K562 (cell line): ENCODE results near the gene NR0B2. TPM values are rescaled to one million over a fixed set of nuclear protein-coding genes. Genes with fewer than 3 reads are reported as not detected.

Source experiments
- CHD7 ChIP-seq: fragments of 200-600 bp; sonication (generic); IDR thresholded peaks from one replicate; pipeline ENCODE4 v1.6.1; 2012; ENCODE audit warnings: mild to moderate bottlenecking, low read depth, low read length, inconsistent platforms
- DACH1 ChIP-seq: fragments of 450-650 bp; IDR thresholded peaks from 2 replicates; pipeline ENCODE4 v1.6.1; 2018; ENCODE audit not compliant: partially characterized antibody
- SAFB2 ChIP-seq: fragments of 200-400 bp; formaldehyde crosslinking; IDR thresholded peaks from 2 replicates; pipeline ENCODE4 v1.6.1; 2018; ENCODE audit warnings: borderline replicate concordance, low read length, low read depth, moderate library complexity; ENCODE audit not compliant: severe bottlenecking
- polyA plus RNA-seq, 8 experiments: library from polyadenylated mRNA; depleted of rRNA in 4 of 8; stranded (reverse) in 5 of 8; unstranded in 3 of 8; fragments of >200 nt; fragmentation: Nextera tagmentation in 2 of 8; fragmentation: Illumina TruSeq in 1 of 8; extraction: Ambion mirVana in 2 of 8; extraction: Trizol in 1 of 8; gene quantifications; 2 replicates each; pipeline versions ENCODE4 v1.2.1 to v1.2.3, GENCODE V29; 2011 to 2014; ENCODE audit warnings: inconsistent platforms in 1 of 8, missing spikeins in 1 of 8
- total RNA-seq, 7 experiments: library from RNA; depleted of rRNA in 6 of 7; stranded (reverse); fragments of >200 nt in 6 of 7; fragmentation: Illumina TruSeq in 2 of 7; extraction: Trizol in 2 of 7; gene quantifications; 2 replicates each; pipeline versions ENCODE4 v1.2.1 to v1.2.3, GENCODE V29; 2011 to 2021; ENCODE audit warnings: low replicate concordance in 1 of 7

The NR0B2 gene
- total and polyA plus RNA-seq, 9 of the 15 experiments (the other 6 are each of a cell fraction or from before 2014, with no cell fraction given) = not detected

GRCh38 chr1:26912147-26912490 lies 1.7 kb downstream of the NR0B2 start (continued):
- TF ChIP-seq CHD7 = no peak
- peak; percentile 20 for TF ChIP-seq DACH1
- no peak for TF ChIP-seq SAFB2
